ENCODE measurements around the gene SGSM1.

The SGSM1 gene

DNA sequence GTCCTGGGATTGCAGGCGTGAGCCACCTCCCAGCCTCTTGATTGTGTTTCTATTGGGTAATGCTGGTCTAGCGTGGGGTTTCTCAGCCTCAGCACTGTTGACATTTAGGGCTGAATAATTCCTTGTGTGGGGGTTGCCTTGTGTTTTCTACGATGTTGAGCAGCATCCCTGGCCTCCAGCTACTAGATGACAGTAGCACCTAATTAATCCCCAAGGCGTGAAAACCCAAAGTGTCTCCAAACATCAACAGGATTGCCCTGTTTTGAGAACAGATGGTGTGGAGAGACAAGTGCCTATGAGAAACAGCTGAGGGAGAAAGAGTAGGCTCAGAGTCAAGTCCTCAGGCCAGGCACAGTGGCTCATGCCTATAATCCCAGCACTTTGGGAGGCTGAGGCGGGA, 67.2 kb downstream of the SGSM1 start:
- Histone ChIP-seq H3K27ac (ENCODE audit: low read length) (no peak overlapping the region), H3K4me3 (ENCODE audit: low read length in 2 of 2) (no peak overlapping the region), H3K9ac (ENCODE audit: low read length in 2 of 2) (no peak overlapping the region), H3K4me1 (ENCODE audit: control insufficient read depth, insufficient read depth, low read length) (no peaks in the 10 kb centered on the region), H3K9me3 (ENCODE audit: control insufficient read depth in 2 of 2, low read length in 2 of 2) (peaks cover 2 to 7% of the 10 kb centered on the region in 2 donors), H3K36me3 (ENCODE audit: control insufficient read depth in 2 of 2, insufficient read depth in 2 of 2, low read length in 2 of 2) (peaks cover 8 to 13% of the 10 kb centered on the region in 2 donors), H3K27me3 (ENCODE audit: control insufficient read depth in 1 of 2, insufficient read depth in 2 of 2, low read length in 2 of 2) (no peaks in the 10 kb centered on the region)

DNA sequence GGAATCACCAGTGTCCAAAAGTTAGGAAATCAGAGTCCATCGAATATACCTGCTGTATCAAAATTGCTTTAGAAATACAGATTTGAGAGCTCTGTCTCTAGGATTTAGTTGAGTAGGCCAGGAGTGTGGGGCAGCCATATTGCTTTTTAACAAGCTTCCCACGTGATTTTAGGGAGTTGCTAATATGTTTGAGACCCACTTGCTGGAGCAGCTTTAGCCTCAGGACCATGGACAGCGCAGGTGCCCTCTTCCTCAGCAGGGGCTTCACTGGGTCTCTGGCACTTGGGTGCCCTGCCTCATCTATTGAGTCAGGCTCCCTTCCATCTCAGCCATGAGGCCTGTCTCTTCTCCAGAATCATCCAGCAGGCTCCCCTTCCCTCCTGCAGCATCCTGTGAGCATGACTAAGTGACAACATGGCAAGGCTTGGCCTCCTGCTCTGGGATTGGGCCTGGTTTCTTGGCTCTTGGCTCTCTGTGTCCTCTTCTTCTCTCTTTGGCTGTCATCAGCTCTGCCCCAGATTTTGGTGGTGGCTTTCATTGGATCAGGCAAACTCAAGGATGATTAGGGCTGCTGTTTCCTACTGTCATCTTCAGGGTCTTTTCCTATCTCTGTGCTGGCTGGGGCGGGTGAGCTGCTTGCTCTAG, 70.0 kb downstream of the SGSM1 start:
- H3K9ac ChIP-seq (ENCODE audit: low read length in 2 of 2) = no peak overlapping the region
- H3K27ac ChIP-seq (ENCODE audit: low read length) = no peak overlapping the region
- no peaks in the 10 kb centered on the region for H3K27me3 ChIP-seq (ENCODE audit: control insufficient read depth in 1 of 2, insufficient read depth in 2 of 2, low read length in 2 of 2)
- H3K4me1 ChIP-seq (ENCODE audit: control insufficient read depth, insufficient read depth, low read length) = no peaks in the 10 kb centered on the region
- H3K9me3 ChIP-seq (ENCODE audit: control insufficient read depth in 2 of 2, low read length in 2 of 2) = peaks cover 2 to 7% of the 10 kb centered on the region in 2 donors
- H3K4me3 ChIP-seq (ENCODE audit: low read length in 2 of 2) = no peak overlapping the region
- peaks cover 15 to 26% of the 10 kb centered on the region in 2 donors for H3K36me3 ChIP-seq (ENCODE audit: control insufficient read depth in 2 of 2, insufficient read depth in 2 of 2, low read length in 2 of 2)

DNA sequence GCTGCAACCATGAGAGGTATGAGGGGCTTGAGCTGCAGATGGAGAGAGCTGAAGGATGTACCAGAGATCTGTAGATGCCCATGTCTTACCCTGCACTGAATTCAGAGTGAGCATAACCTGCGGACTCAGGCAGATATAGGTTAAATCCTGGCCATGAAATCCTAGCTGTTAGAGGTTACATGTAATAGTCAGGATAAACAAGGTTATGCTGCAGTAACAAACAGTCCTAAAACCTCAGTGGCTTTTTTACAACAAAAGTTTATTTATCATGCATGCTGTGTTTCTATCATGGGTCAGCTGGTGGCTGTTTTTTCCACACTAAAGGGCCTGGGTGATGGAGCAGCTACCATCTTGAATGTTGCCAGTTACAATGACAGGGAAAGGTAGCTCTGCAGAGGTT, 70.7 kb downstream of the SGSM1 start:
- H3K4me3 ChIP-seq (ENCODE audit: low read length in 2 of 2) = no peak overlapping the region
- H3K27ac ChIP-seq (ENCODE audit: low read length) = no peak overlapping the region
- H3K36me3 ChIP-seq (ENCODE audit: control insufficient read depth in 2 of 2, insufficient read depth in 2 of 2, low read length in 2 of 2) = peaks cover 15 to 26% of the 10 kb centered on the region in 2 donors
- H3K9ac ChIP-seq (ENCODE audit: low read length in 2 of 2) = no peak overlapping the region
- H3K27me3 ChIP-seq (ENCODE audit: control insufficient read depth in 1 of 2, insufficient read depth in 2 of 2, low read length in 2 of 2) = no peaks in the 10 kb centered on the region
- no peaks in the 10 kb centered on the region for H3K4me1 ChIP-seq (ENCODE audit: control insufficient read depth, insufficient read depth, low read length)
- H3K9me3 ChIP-seq (ENCODE audit: control insufficient read depth in 2 of 2, low read length in 2 of 2) = peaks cover 2 to 7% of the 10 kb centered on the region in 2 donors

DNA sequence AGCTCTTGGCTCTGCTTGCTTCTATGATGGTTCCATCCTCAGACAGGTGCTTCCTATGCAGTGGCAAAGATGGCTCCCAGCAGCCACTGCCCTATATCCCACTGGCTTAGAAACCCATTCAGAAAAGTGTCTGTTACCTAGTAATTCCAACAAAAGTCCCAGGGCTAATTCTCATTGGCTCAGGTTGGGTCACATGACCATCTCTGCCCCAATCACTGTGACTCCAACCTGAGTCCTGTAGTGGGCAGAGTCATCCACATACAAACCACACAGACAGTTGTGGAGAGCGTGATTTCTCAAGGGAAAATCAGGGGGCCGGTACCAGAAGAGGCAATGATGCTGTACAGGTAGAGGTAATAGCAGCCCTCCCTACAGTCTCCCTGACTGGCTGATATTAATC, 73.0 kb downstream of the SGSM1 start:
- no peak overlapping the region for H3K27ac ChIP-seq (ENCODE audit: low read length)
- H3K9ac ChIP-seq (ENCODE audit: low read length in 2 of 2) = no peak overlapping the region
- no peaks in the 10 kb centered on the region for H3K4me1 ChIP-seq (ENCODE audit: control insufficient read depth, insufficient read depth, low read length)
- H3K4me3 ChIP-seq (ENCODE audit: low read length in 2 of 2) = no peak overlapping the region
- peaks cover 2 to 7% of the 10 kb centered on the region in 2 donors for H3K9me3 ChIP-seq (ENCODE audit: control insufficient read depth in 2 of 2, low read length in 2 of 2)
- peaks cover 16 to 28% of the 10 kb centered on the region in 2 donors for H3K36me3 ChIP-seq (ENCODE audit: control insufficient read depth in 2 of 2, insufficient read depth in 2 of 2, low read length in 2 of 2)
- H3K27me3 ChIP-seq (ENCODE audit: control insufficient read depth in 1 of 2, insufficient read depth in 2 of 2, low read length in 2 of 2) = no peaks in the 10 kb centered on the region

DNA sequence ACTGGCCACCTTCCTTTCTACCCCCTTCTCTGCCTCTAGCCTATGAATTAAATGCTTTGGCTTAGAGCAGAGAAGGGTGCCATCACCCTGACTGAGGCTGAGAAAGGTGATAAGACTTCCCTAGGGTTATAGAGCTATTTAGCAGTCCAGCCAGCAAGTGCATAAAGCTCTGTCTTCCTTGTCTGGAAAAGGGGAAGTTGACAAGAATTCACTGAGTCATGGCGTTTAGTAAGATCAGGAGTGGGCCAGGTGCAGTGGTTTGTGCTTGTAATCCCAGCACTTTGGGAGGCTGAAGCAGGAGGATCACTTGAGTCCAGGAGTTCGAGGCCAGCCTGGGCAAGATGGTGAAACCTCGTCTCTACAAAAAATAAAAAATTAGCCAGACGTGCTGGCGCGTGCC, 77.4 kb downstream of the SGSM1 start:
- Histone ChIP-seq H3K9me3 (ENCODE audit: control insufficient read depth in 2 of 2, low read length in 2 of 2) (no peaks in the 10 kb centered on the region), H3K36me3 (ENCODE audit: control insufficient read depth in 2 of 2, insufficient read depth in 2 of 2, low read length in 2 of 2) (peaks cover 18 to 20% of the 10 kb centered on the region in 2 donors), H3K4me1 (ENCODE audit: control insufficient read depth, insufficient read depth, low read length) (no peaks in the 10 kb centered on the region), H3K27me3 (ENCODE audit: control insufficient read depth in 1 of 2, insufficient read depth in 2 of 2, low read length in 2 of 2) (no peaks in the 10 kb centered on the region), H3K4me3 (ENCODE audit: low read length in 2 of 2) (no peak overlapping the region), H3K27ac (ENCODE audit: low read length) (no peak overlapping the region), H3K9ac (ENCODE audit: low read length in 2 of 2) (no peak overlapping the region)

DNA sequence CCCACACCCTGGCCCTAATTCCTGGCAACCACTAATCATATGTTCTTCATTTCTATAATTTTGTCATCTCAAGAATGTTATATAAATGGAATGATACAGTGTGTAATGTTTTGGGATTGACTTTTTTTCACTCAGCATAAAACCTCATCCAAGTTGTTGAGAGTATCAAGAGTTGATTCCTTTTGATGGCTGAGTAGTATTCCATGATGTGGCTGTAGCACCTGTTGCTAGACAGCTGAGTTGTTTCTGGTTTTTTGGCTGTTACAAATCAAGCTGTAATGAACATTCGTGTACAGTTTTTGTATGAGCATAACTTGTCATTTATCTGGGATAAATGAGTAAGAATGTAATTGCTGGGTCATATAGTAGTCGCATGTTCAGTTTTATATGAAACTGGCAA, 81.2 kb downstream of the SGSM1 start:
- Histone ChIP-seq H3K4me1 (ENCODE audit: control insufficient read depth, insufficient read depth, low read length) (no peaks in the 10 kb centered on the region), H3K36me3 (ENCODE audit: control insufficient read depth in 2 of 2, insufficient read depth in 2 of 2, low read length in 2 of 2) (peaks cover 8 to 13% of the 10 kb centered on the region in 2 donors), H3K9me3 (ENCODE audit: control insufficient read depth in 2 of 2, low read length in 2 of 2) (no peaks in the 10 kb centered on the region), H3K9ac (ENCODE audit: low read length in 2 of 2) (no peak overlapping the region), H3K27me3 (ENCODE audit: control insufficient read depth in 1 of 2, insufficient read depth in 2 of 2, low read length in 2 of 2) (no peaks in the 10 kb centered on the region), H3K27ac (ENCODE audit: low read length) (no peak overlapping the region), H3K4me3 (ENCODE audit: low read length in 2 of 2) (no peak overlapping the region)

DNA sequence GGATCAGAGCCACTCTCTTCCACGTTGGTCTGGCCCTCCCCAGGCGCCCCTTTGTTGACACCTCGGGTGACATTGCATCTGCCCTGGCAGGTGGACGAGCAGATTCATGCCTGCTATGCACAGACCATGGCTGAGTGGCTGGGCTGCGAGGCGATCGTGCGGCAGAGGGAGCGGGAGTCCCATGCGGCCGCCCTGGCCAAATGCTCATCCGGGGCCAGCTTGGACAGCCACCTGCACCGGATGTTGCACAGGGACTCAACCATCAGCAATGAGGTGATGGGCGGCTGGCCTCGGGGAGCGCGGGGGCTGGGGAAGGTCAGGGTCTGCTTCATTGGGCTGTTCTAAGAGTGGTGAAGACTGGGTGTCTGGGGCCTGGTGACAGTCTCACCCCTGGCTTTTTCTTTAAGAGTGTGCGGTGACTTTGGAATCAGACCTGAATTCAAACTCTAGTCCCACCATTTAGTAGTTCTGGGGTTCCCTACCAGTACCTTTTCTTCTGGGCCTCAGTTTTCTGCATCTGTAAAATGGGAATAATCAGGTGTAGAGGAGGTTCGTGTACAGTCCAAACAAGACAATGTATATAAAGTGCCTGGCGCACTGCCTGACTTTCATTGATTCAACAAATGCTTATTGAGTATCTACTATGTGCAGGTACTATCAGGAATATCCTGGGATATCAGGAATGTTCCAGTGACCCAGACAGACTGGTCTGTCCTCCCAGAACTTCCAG, 87.5 kb downstream of the SGSM1 start:
- Histone ChIP-seq H3K4me1 (ENCODE audit: control insufficient read depth, insufficient read depth, low read length) (peaks cover 16% of the 10 kb centered on the region), H3K36me3 (ENCODE audit: control insufficient read depth in 2 of 2, insufficient read depth in 2 of 2, low read length in 2 of 2) (peaks cover 0 to 7% of the 10 kb centered on the region in 2 donors), H3K27me3 (ENCODE audit: control insufficient read depth in 1 of 2, insufficient read depth in 2 of 2, low read length in 2 of 2) (no peaks in the 10 kb centered on the region), H3K9ac (ENCODE audit: low read length in 2 of 2) (no peak overlapping the region), H3K4me3 (ENCODE audit: low read length in 2 of 2) (no peak overlapping the region), H3K9me3 (ENCODE audit: control insufficient read depth in 2 of 2, low read length in 2 of 2) (no peaks in the 10 kb centered on the region), H3K27ac (ENCODE audit: low read length) (peak overlapping the region; percentile 69)

DNA sequence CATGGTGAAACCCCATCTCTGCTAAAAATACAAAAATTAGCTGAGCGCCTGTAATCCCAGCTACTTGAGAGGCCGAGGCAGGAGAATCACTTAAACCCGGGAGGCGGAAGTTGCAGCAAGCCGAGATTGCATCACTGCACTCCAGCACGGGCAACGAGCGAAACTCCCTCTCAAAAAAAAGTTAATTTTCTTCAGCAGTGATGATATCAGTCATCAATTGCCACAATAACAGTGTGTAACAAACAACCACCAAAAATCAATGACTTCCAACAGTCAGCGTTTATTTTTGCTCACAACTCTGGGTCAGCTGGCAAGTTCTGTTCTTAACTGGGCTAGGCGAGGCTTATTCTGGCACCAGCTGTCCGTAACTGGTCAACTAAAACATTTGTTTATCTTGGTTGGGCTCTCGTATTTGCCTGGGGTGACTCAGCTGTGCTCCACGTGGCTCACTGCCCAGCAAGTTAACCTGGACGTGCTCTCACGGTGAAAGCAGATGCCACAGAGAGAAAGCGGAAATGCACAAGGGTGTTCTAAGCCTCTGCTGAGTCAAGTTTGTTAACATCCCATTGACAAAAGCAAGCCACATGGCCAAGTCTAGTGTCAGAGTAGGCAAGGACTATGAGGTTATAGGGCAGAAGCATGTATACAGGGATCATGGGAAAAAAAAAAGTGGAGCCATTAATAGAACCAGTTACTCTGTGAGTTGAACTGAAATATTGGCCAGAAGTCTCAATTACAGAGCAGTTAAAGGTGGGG, 88.4 kb downstream of the SGSM1 start:
- peak overlapping the region in 1 of 2 donors; percentile 52 for H3K4me3 ChIP-seq (ENCODE audit: low read length in 2 of 2)
- no peaks in the 10 kb centered on the region for H3K9me3 ChIP-seq (ENCODE audit: control insufficient read depth in 2 of 2, low read length in 2 of 2)
- peak overlapping the region in 1 of 2 donors; percentile 29 for H3K9ac ChIP-seq (ENCODE audit: low read length in 2 of 2)
- peaks cover 0 to 7% of the 10 kb centered on the region in 2 donors for H3K36me3 ChIP-seq (ENCODE audit: control insufficient read depth in 2 of 2, insufficient read depth in 2 of 2, low read length in 2 of 2)
- H3K27ac ChIP-seq (ENCODE audit: low read length) = peak overlapping the region; percentile 69
- peaks cover 16% of the 10 kb centered on the region for H3K4me1 ChIP-seq (ENCODE audit: control insufficient read depth, insufficient read depth, low read length)
- no peaks in the 10 kb centered on the region for H3K27me3 ChIP-seq (ENCODE audit: control insufficient read depth in 1 of 2, insufficient read depth in 2 of 2, low read length in 2 of 2)

DNA sequence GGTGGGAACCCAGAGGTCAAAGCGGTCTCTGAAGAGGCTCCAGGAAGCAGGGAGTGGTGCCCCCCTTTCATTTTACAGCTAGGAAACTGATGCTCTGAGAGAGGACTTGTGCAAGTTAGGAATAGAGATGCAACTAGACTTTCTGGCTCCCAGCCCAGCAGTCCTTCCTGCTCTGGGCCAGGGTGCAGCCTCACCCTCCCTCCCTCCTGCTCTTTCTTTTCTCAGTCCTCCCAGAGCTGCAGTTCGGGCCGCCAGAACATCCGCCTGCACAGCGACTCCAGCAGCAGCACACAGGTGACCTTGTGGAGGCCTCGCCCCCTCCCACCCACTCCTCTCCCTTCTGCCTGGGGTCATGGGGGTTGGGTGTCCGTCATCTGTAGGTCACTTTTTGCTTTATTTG, 89.0 kb downstream of the SGSM1 start:
- Histone ChIP-seq H3K36me3 (ENCODE audit: control insufficient read depth in 2 of 2, insufficient read depth in 2 of 2, low read length in 2 of 2) (peaks cover 0 to 7% of the 10 kb centered on the region in 2 donors), H3K4me1 (ENCODE audit: control insufficient read depth, insufficient read depth, low read length) (peaks cover 16% of the 10 kb centered on the region), H3K27ac (ENCODE audit: low read length) (peak overlapping the region; percentile 69), H3K27me3 (ENCODE audit: control insufficient read depth in 1 of 2, insufficient read depth in 2 of 2, low read length in 2 of 2) (no peaks in the 10 kb centered on the region), H3K4me3 (ENCODE audit: low read length in 2 of 2) (peak overlapping the region in 1 of 2 donors; percentile 52), H3K9me3 (ENCODE audit: control insufficient read depth in 2 of 2, low read length in 2 of 2) (no peaks in the 10 kb centered on the region), H3K9ac (ENCODE audit: low read length in 2 of 2) (no peak overlapping the region)

DNA sequence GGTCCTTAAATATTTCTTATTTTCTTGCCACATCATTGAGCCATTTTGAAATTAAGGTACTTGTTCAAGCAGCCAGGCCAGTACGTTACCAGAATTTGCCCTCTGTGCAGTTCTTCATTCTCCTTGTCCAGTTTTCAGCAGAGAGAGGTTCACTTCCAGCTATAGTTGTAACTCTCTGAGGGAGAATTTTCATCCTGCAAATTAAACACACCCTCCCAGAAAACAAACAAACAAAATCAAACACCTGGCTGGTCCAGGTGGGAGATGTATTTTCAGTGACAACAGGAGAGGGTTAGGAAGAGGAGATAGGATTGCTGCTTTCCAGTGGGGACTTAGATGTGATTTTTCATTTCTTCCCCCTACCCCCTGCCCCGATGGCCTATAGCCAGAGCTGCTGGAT, 95.4 kb downstream of the SGSM1 start:
- Histone ChIP-seq H3K27ac (ENCODE audit: low read length) (no peak overlapping the region), H3K4me1 (ENCODE audit: control insufficient read depth, insufficient read depth, low read length) (no peaks in the 10 kb centered on the region), H3K4me3 (ENCODE audit: low read length in 2 of 2) (no peak overlapping the region), H3K9me3 (ENCODE audit: control insufficient read depth in 2 of 2, low read length in 2 of 2) (peaks cover 0 to 4% of the 10 kb centered on the region in 2 donors), H3K9ac (ENCODE audit: low read length in 2 of 2) (no peak overlapping the region), H3K27me3 (ENCODE audit: control insufficient read depth in 1 of 2, insufficient read depth in 2 of 2, low read length in 2 of 2) (no peaks in the 10 kb centered on the region), H3K36me3 (ENCODE audit: control insufficient read depth in 2 of 2, insufficient read depth in 2 of 2, low read length in 2 of 2) (peaks cover 12 to 19% of the 10 kb centered on the region in 2 donors)

All from stomach smooth muscle (tissue), 2 donors.